ENCODE data around the gene STXBP3. TPM values are rescaled to one million over a fixed set of nuclear protein-coding genes. Genes with fewer than 3 reads are reported as not detected.

STXBP3 gene
- polyA plus RNA-seq, 2 of the 4 experiments (the other 2 are of a cell fraction), result 30.4 to 44.8 TPM

DNA sequence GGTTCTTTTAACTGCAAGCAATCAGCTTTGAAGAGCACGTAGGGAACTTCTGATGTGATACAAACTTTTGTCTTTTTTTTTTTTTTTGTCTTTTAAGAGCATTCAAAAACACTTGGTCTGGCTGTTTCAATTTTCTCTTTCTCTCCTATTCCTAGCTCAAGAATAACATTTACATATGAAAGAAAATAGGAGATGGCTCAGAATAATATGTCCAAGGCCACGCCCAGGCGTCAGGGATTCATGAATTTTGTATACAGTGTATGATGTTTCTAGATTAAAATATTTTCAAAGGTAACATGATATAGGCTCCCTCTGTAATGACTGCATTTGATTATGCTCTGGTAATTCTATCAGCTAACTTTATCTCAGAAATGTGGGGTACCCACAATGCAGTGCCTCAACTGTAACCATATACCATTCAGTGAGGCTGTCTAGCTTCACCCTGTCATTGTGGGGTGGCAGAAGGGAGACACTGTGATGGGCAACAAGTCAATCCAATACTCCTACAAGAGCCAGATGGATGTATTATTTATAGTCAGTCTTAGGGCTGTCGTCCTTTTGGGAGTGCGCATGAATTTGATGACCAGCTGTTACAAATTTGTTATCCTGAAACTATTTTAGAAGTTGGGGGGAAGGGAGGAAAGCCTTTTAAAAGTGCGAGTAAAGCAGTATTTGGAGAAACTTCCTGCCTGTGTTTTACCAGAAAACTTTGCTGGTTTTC lies 111.9 kb downstream of the STXBP3 start:
- POLR2A ChIA-PET, result no interaction called here
- DNase-seq (ENCODE audit: low read depth in 1 of 2, low spot score in 1 of 2) (no peak), FAIRE-seq (no peak)

More for the DNA sequence above, 111.9 kb downstream of the STXBP3 start:
- H3K9me3 ChIP-seq, result no peaks in the 10 kb centered on the region
- CTCF ChIA-PET, result interaction anchor here (1.0 to 1.4 kb wide), 5 partner anchors 13 to 42 kb away, joined by 3 to 5 read pairs (median 3); no protein-coding TSS in a partner anchor
- H3K27ac ChIP-seq, result no peak overlapping the region
- no peak for ATAC-seq
- no peak overlapping the region for H3K4me2 ChIP-seq
- H3K4me1 ChIP-seq, result no peaks in the 10 kb centered on the region
- 75% methylated on average over 6 of the region's 6 CpGs for WGBS (ENCODE audit: missing lambda C conversion rate)
- no peak overlapping the region for H3K4me3 ChIP-seq
- TF ChIP-seq BHLHE40 (IDR thresholded peaks at IDR 0.05; ENCODE audit: low read depth, low read length) (no peak), FOSB (CRISPR knock-in tag; IDR thresholded peaks at IDR 0.05) (no peak), CHD2 (IDR thresholded peaks at IDR 0.05; ENCODE audit: low read length, partially characterized antibody) (no peak), POLR2A (IDR thresholded peaks at IDR 0.05; ENCODE audit: low read length) (no peak), POLR2AphosphoS2 (conservative IDR thresholded peaks at IDR 0.05; ENCODE audit: low read length) (no peak), ZFP36 (IDR thresholded peaks at IDR 0.05; ENCODE audit: borderline replicate concordance, partially characterized antibody) (no peak)
- TF ChIP-seq, protein P1, sequence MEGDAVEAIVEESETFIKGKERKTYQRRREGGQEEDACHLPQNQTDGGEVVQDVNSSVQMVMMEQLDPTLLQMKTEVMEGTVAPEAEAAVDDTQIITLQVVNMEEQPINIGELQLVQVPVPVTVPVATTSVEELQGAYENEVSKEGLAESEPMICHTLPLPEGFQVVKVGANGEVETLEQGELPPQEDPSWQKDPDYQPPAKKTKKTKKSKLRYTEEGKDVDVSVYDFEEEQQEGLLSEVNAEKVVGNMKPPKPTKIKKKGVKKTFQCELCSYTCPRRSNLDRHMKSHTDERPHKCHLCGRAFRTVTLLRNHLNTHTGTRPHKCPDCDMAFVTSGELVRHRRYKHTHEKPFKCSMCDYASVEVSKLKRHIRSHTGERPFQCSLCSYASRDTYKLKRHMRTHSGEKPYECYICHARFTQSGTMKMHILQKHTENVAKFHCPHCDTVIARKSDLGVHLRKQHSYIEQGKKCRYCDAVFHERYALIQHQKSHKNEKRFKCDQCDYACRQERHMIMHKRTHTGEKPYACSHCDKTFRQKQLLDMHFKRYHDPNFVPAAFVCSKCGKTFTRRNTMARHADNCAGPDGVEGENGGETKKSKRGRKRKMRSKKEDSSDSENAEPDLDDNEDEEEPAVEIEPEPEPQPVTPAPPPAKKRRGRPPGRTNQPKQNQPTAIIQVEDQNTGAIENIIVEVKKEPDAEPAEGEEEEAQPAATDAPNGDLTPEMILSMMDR (IDR thresholded peaks at IDR 0.05), result no peak
- TF ChIP-seq, protein P2, sequence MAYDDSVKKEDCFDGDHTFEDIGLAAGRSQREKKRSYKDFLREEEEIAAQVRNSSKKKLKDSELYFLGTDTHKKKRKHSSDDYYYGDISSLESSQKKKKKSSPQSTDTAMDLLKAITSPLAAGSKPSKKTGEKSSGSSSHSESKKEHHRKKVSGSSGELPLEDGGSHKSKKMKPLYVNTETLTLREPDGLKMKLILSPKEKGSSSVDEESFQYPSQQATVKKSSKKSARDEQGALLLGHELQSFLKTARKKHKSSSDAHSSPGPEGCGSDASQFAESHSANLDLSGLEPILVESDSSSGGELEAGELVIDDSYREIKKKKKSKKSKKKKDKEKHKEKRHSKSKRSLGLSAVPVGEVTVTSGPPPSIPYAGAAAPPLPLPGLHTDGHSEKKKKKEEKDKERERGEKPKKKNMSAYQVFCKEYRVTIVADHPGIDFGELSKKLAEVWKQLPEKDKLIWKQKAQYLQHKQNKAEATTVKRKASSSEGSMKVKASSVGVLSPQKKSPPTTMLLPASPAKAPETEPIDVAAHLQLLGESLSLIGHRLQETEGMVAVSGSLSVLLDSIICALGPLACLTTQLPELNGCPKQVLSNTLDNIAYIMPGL (CRISPR knock-in tag; IDR thresholded peaks at IDR 0.05; ENCODE audit: borderline replicate concordance), result no peak
- TF ChIP-seq, protein P3, sequence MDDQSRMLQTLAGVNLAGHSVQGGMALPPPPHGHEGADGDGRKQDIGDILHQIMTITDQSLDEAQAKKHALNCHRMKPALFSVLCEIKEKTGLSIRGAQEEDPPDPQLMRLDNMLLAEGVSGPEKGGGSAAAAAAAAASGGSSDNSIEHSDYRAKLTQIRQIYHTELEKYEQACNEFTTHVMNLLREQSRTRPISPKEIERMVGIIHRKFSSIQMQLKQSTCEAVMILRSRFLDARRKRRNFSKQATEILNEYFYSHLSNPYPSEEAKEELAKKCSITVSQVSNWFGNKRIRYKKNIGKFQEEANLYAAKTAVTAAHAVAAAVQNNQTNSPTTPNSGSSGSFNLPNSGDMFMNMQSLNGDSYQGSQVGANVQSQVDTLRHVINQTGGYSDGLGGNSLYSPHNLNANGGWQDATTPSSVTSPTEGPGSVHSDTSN (IDR thresholded peaks at IDR 0.05), result no peak

Other genes starting within 250 kb of the STXBP3 start
- 7.4 and 7.9 TPM in 2 replicates for gene EEIG2, start 186.6 kb upstream of the STXBP3 start, polyA plus RNA-seq (2011; rRNA removed)
- 4.9 to 5.3 TPM (median 5.2 TPM) in 3 replicates for gene EEIG2, start 186.6 kb upstream of the STXBP3 start, polyA plus RNA-seq (2017; fragmentation: RNase III; extraction: RNeasy Plus Mini Kit Qiagen cat#74134 plus additional on column Dnase treatment)
- gene HENMT1, start 85.6 kb upstream of the STXBP3 start, polyA plus RNA-seq (2011; rRNA removed), result 8.7 and 9.7 TPM in 2 replicates
- gene HENMT1, start 85.6 kb upstream of the STXBP3 start, polyA plus RNA-seq (2017; fragmentation: RNase III; extraction: RNeasy Plus Mini Kit Qiagen cat#74134 plus additional on column Dnase treatment), result 6.8 to 10.3 TPM (median 8.1 TPM) in 3 replicates
- 25.8 and 41.6 TPM in 2 replicates for gene PRPF38B, start 54.4 kb upstream of the STXBP3 start, polyA plus RNA-seq (2011; rRNA removed)
- gene PRPF38B, start 54.4 kb upstream of the STXBP3 start, polyA plus RNA-seq (2017; fragmentation: RNase III; extraction: RNeasy Plus Mini Kit Qiagen cat#74134 plus additional on column Dnase treatment), result 34.9 to 38.8 TPM (median 36.8 TPM) in 3 replicates
- gene FNDC7, start 33.8 kb upstream of the STXBP3 start, polyA plus RNA-seq (2011; rRNA removed), result not detected in 2 replicates
- gene FNDC7, start 33.8 kb upstream of the STXBP3 start, polyA plus RNA-seq (2017; fragmentation: RNase III; extraction: RNeasy Plus Mini Kit Qiagen cat#74134 plus additional on column Dnase treatment), result 0.03 TPM in 1 of 3 replicates, not detected in the others
- 0.56 and 1.1 TPM in 2 replicates for gene AKNAD1, start 110.4 kb downstream of the STXBP3 start, polyA plus RNA-seq (2011; rRNA removed)
- gene AKNAD1, start 110.4 kb downstream of the STXBP3 start, polyA plus RNA-seq (2017; fragmentation: RNase III; extraction: RNeasy Plus Mini Kit Qiagen cat#74134 plus additional on column Dnase treatment), result 0.72 to 1.3 TPM (median 1.2 TPM) in 3 replicates
- gene GPSM2, start 130.3 kb downstream of the STXBP3 start, polyA plus RNA-seq (2011; rRNA removed), result 21.9 and 23.3 TPM in 2 replicates
- 13.5 to 13.6 TPM (median 13.5 TPM) in 3 replicates for gene GPSM2, start 130.3 kb downstream of the STXBP3 start, polyA plus RNA-seq (2017; fragmentation: RNase III; extraction: RNeasy Plus Mini Kit Qiagen cat#74134 plus additional on column Dnase treatment)
- 32.4 and 41.0 TPM in 2 replicates for gene CLCC1, start 216.8 kb downstream of the STXBP3 start, polyA plus RNA-seq (2011; rRNA removed)
- 17.7 to 21.1 TPM (median 19.1 TPM) in 3 replicates for gene CLCC1, start 216.8 kb downstream of the STXBP3 start, polyA plus RNA-seq (2017; fragmentation: RNase III; extraction: RNeasy Plus Mini Kit Qiagen cat#74134 plus additional on column Dnase treatment)